Endothelial cell of umbilical vein (primary cell): Measurements from ENCODE around the gene PITPNM3. TPM values are rescaled to one million over a fixed set of nuclear protein-coding genes. Genes with fewer than 3 reads are reported as not detected.

Source experiments
- BruUV-seq: library from RNA; stranded (reverse); fragments of 400-500 nt; replicated peaks from 2 replicates; lab custom pipeline; 2021; lab: Mats Ljungman, UMichigan
- CTCF ChIA-PET: fragments of 300-600, 350-600 bp; sonication (Branson Sonifier 250); formaldehyde crosslinking; loops from one replicate; lab custom pipeline; 2021; ENCODE audit warnings: antibody characterized with exemption, inconsistent platforms; lab: Charles Lee
- POLR2A ChIA-PET: fragments of 300-600, 350-600 bp; sonication (Branson Sonifier 250); formaldehyde crosslinking; loops from one replicate; lab custom pipeline; 2021; ENCODE audit warnings: antibody characterized with exemption, inconsistent platforms; lab: Charles Lee
- DNase-seq: peaks from one replicate; pipeline ENCODE4 v3.0.0-alpha.2; 2011; ENCODE audit warnings: low read depth, low spot score
- FAIRE-seq: peaks from 2 replicates; lab custom pipeline; 2011; peaks lifted over from hg19 to GRCh38; lab: Jason Lieb, UNC
- H2AFZ ChIP-seq: 2 replicates; pipeline ENCODE4 v1.6.0; 2012; ENCODE audit warnings: low read depth, low read length, control low read depth, inconsistent platforms
- H3K27ac ChIP-seq: 2 replicates; pipeline ENCODE4 v1.5.1; 2011; ENCODE audit warnings: low read depth, mild to moderate bottlenecking, control low read depth, low read length, moderate library complexity; ENCODE audit not compliant: insufficient read depth
- H3K27me3 ChIP-seq, 2 experiments: 2 replicates each; pipeline versions ENCODE4 v1.6.0 to v1.6.1; 2011; ENCODE audit warnings: low read length in 2 of 2, mixed read lengths in 1 of 2; ENCODE audit not compliant: control insufficient read depth in 2 of 2, insufficient read depth in 2 of 2
- H3K36me3 ChIP-seq, 2 experiments: 2 replicates in 1 of 2; 3 replicates in 1 of 2; pipeline ENCODE4 v1.5.1; 2011; ENCODE audit warnings: low read length in 2 of 2, mild to moderate bottlenecking in 1 of 2, moderate library complexity in 1 of 2; ENCODE audit not compliant: control insufficient read depth in 2 of 2, insufficient read depth in 2 of 2; ENCODE audit errors: extremely low read depth in 1 of 2
- H3K4me1 ChIP-seq: 3 replicates; pipeline ENCODE4 v1.5.1; 2011; ENCODE audit warnings: mild to moderate bottlenecking, low read length; ENCODE audit not compliant: control insufficient read depth, insufficient read depth; ENCODE audit errors: extremely low read depth
- H3K4me2 ChIP-seq: 2 replicates; pipeline ENCODE4 v1.6.1; 2011; ENCODE audit warnings: low read length, control low read depth, mixed read lengths; ENCODE audit not compliant: insufficient read depth
- H3K4me3 ChIP-seq, 3 experiments: fragments of 200-600 bp in 1 of 3; sonication (generic), shearing (Covaris generic) in 1 of 3; replicated peaks in 1 of 3; 2 replicates each; pipeline ENCODE4 v1.5.1; 2011 to 2016; ENCODE audit warnings: control low read depth in 3 of 3, low read length in 3 of 3, mild to moderate bottlenecking in 2 of 3, inconsistent platforms in 1 of 3, low read depth in 1 of 3, moderate library complexity in 1 of 3; ENCODE audit not compliant: insufficient read depth in 1 of 3
- H3K79me2 ChIP-seq: 2 replicates; pipeline ENCODE4 v1.6.0; 2012; ENCODE audit warnings: low read length, inconsistent platforms; ENCODE audit not compliant: control insufficient read depth, insufficient read depth
- H3K9ac ChIP-seq: replicated peaks from 2 replicates; pipeline ENCODE3; 2011; ENCODE audit warnings: low read length, control low read depth; ENCODE audit not compliant: insufficient read depth; ENCODE audit errors: extremely low read depth
- H3K9me1 ChIP-seq: replicated peaks from 3 replicates; pipeline ENCODE4 v1.6.0; 2011; ENCODE audit warnings: mild to moderate bottlenecking, low read length; ENCODE audit not compliant: control insufficient read depth, insufficient read depth; ENCODE audit errors: extremely low read depth
- H3K9me3 ChIP-seq: replicated peaks from 2 replicates; pipeline ENCODE4 v1.5.1; 2012; ENCODE audit warnings: low read length, inconsistent platforms; ENCODE audit not compliant: control insufficient read depth, insufficient read depth
- H4K20me1 ChIP-seq: replicated peaks from 2 replicates; pipeline ENCODE3; 2011; ENCODE audit warnings: mild to moderate bottlenecking, low read length; ENCODE audit not compliant: control insufficient read depth, insufficient read depth; ENCODE audit errors: extremely low read depth
- CTCF ChIP-seq, 2 donors: IDR thresholded peaks; 1 replicate in 1 of 2; 2 replicates in 1 of 2; pipeline ENCODE4 v1.5.1; 2011; ENCODE audit warnings: low read length in 2 of 2, mild to moderate bottlenecking in 2 of 2, moderate library complexity in 2 of 2, control low read depth in 1 of 2, inconsistent platforms in 1 of 2, low read depth in 1 of 2; ENCODE audit not compliant: insufficient read depth in 1 of 2; ENCODE audit errors: extremely low read depth in 1 of 2
- EZH2 ChIP-seq: IDR thresholded peaks from 2 replicates; pipeline ENCODE4 v1.6.1; 2012; ENCODE audit warnings: borderline replicate concordance, low read depth, mild to moderate bottlenecking, moderate library complexity, low read length, inconsistent platforms; ENCODE audit not compliant: severe bottlenecking
- FOS ChIP-seq: IDR thresholded peaks from 2 replicates; pipeline ENCODE4 v1.6.1; 2011; ENCODE audit warnings: mild to moderate bottlenecking, low read length, moderate library complexity, borderline replicate concordance; ENCODE audit not compliant: insufficient read depth
- GATA2 ChIP-seq: IDR thresholded peaks from 2 replicates; pipeline ENCODE4 v1.7.0; 2011; ENCODE audit warnings: low read depth, mild to moderate bottlenecking, moderate library complexity, mixed read lengths, low read length; ENCODE audit not compliant: insufficient read length, insufficient read depth
- JUN ChIP-seq: IDR thresholded peaks from 2 replicates; pipeline ENCODE4 v1.6.1; 2011; ENCODE audit warnings: borderline replicate concordance, low read depth; ENCODE audit not compliant: insufficient read length, insufficient read depth
- MAX ChIP-seq: IDR thresholded peaks from 2 replicates; pipeline ENCODE4 v1.6.1; 2011; ENCODE audit not compliant: insufficient read depth, insufficient read length
- MYC ChIP-seq: IDR thresholded peaks from one replicate; pipeline ENCODE4 v1.6.1; 2011; ENCODE audit warnings: mild to moderate bottlenecking, low read depth, low read length
- POLR2A ChIP-seq: IDR thresholded peaks from 2 replicates; pipeline ENCODE4 v1.6.1; 2012; ENCODE audit warnings: low read depth, mild to moderate bottlenecking, control low read depth, low read length
- dilution Hi-C: fragments of 300-500 bp; cut with MboI; formaldehyde crosslinking; loops from one replicate; pipeline ENCODE4 v1.15.0; 2019; ENCODE audit warnings: low sequenced_read_pairs; ENCODE audit not compliant: extremely low pct_ligation_motif_present
- intact Hi-C: fragments of 100-400 bp; cut with micrococcal nuclease; formaldehyde crosslinking; loops from one replicate; pipeline ENCODE4 v1.10.0; 2022
- polyA plus RNA-seq, 4 experiments: library from polyadenylated mRNA; depleted of rRNA in 3 of 4; stranded (reverse) in 3 of 4; unstranded in 1 of 4; fragments of >200 nt; gene quantifications; 2 replicates each; pipeline versions ENCODE4 v1.2.1 to v1.2.3, GENCODE V29; 2011 to 2012; ENCODE audit warnings: missing spikeins in 1 of 4
- total RNA-seq: library from RNA; stranded (reverse); gene quantifications from 2 replicates; pipeline ENCODE4 v1.2.3, GENCODE V29; 2021

Gene PITPNM3
- total and polyA plus RNA-seq, 2 donors (not counting 3 experiments of a cell fraction or from before 2014, with no cell fraction given), result 1.0 to 1.9 TPM

DNA sequence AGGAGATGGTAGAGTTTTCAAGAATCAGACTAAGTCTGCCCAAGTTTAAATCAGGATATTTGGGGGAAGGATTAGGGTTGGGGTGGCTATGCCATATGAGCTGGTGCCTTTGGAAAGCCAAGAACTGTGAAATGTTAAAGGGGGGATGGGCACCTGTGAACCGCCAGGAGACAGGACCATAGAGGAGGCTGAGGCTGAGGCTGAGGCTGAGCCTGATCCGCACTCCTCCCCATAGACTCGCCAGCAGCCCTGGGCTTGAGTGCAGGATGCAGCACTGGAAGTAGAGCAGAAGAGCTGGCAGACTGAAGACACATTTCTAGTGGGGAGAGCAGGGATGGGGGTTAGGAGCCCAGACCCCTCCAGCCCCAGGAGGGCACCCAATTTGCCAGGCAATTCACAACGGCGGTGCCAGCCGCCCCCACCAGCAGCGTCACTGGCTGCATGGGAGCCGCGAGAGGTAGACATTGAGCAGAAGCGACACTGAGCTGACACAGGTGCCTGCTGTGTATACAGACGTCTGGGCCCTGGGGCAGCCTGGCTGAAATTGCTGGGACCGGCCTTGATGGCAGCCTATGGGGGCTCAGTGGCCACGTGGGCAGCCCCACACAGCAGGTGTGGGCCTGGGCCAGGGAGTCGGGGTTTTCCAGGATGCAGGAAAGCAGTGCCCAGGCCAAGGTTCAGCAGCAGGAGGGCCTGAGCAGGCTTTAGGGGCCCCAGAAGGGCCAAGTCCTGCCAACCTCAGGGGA, 102.9 kb downstream of the PITPNM3 start:
- no peak for TF ChIP-seq POLR2A
- TF ChIP-seq GATA2, result no peak
- TF ChIP-seq FOS, result no peak
- TF ChIP-seq JUN, result no peak
- no peak for TF ChIP-seq MYC
- no peak for TF ChIP-seq CTCF (IDR thresholded peaks at IDR 0.05; ENCODE audit: extremely low read depth in 1 of 2, insufficient read depth in 1 of 2, low read depth in 1 of 2, low read length in 2 of 2)
- TF ChIP-seq MAX, result no peak
- no peak for TF ChIP-seq EZH2
- H3K9me3 ChIP-seq, result no peaks in the 10 kb centered on the region
- intact Hi-C loops, result no loop called here
- ChIA-PET CTCF (interaction anchor here (1.9 to 2.0 kb wide), 2 partner anchors 17 to 20 kb away, joined by 6 to 10 read pairs; no protein-coding TSS in a partner anchor), POLR2A (interaction anchor here (0.6 kb wide), 1 partner anchor 151 kb away, joined by 5 read pairs; no protein-coding TSS in a partner anchor)
- no peaks in the 10 kb centered on the region for H3K36me3 ChIP-seq
- no peak overlapping the region for H3K9ac ChIP-seq
- H2AFZ ChIP-seq, result no peak overlapping the region
- H3K27me3 ChIP-seq, result peaks cover 0 to 3% of the 10 kb centered on the region in 2 experiments
- no peaks in the 10 kb centered on the region for H4K20me1 ChIP-seq
- peaks cover 20% of the 10 kb centered on the region for H3K4me1 ChIP-seq
- H3K27ac ChIP-seq, result no peak overlapping the region
- DNase-seq (no peak), FAIRE-seq (no peak)
- BruUV-seq, result no TSS peak
- no peaks in the 10 kb centered on the region for H3K9me1 ChIP-seq
- dilution Hi-C loops, result no loop called here
- no peaks in the 10 kb centered on the region for H3K79me2 ChIP-seq
- H3K4me2 ChIP-seq, result no peak overlapping the region
- H3K4me3 ChIP-seq, result no peak overlapping the region
